ENCODE results near the gene KDSR. TPM values are rescaled to one million over a fixed set of nuclear protein-coding genes. Genes with fewer than 3 reads are reported as not detected.

Gene KDSR
- total RNA-seq, 4 donors from 2014 or later = 11.2 to 18.6 (median 14.4) TPM

DNA sequence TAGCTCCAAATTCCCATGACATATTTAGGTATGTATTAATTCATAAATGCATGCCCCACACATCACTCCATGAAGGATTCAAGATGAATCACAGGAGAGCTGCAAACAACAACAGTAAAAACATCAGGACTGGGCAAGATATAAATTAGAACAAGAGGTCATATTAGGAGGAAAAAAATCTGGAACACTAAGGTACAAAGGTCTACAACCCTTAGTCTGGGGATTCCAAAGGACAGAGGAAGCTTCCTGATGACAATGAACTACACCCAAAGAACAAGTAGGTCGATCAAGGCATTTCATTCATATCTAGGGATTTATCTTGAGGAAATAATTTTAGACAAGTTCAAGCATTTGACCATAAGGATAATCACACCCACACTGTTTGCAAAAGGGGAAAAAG, 40.7 kb upstream of the KDSR start:
- no peak for TF ChIP-seq POLR2A (IDR thresholded peaks at IDR 0.05)
- TF ChIP-seq, protein P1, sequence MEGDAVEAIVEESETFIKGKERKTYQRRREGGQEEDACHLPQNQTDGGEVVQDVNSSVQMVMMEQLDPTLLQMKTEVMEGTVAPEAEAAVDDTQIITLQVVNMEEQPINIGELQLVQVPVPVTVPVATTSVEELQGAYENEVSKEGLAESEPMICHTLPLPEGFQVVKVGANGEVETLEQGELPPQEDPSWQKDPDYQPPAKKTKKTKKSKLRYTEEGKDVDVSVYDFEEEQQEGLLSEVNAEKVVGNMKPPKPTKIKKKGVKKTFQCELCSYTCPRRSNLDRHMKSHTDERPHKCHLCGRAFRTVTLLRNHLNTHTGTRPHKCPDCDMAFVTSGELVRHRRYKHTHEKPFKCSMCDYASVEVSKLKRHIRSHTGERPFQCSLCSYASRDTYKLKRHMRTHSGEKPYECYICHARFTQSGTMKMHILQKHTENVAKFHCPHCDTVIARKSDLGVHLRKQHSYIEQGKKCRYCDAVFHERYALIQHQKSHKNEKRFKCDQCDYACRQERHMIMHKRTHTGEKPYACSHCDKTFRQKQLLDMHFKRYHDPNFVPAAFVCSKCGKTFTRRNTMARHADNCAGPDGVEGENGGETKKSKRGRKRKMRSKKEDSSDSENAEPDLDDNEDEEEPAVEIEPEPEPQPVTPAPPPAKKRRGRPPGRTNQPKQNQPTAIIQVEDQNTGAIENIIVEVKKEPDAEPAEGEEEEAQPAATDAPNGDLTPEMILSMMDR (IDR thresholded peaks at IDR 0.05 in 4 of 5, conservative IDR thresholded peaks at IDR 0.05 in 1 of 5) = no peak

DNA sequence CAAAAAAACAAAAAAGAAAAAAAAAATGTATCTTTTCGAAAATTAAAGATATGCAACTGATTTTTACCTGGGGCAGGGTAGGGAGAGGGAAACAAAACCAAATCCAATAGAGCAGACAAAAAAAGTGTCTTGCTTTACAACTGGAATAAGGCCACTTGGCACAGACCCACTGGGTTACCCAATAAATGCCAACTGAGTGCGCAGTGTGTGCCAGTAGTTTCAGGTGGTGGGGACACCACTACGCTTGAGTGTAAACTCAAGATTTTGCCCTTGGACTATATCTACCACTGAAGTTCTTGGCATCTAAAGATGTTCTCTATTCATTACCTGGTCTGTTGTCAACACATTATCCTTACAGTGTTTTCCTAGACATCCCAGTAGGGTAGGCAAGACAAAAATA, 39.0 kb upstream of the KDSR start:
- H3K9me3 ChIP-seq = no peaks in the 10 kb centered on the region
- intact Hi-C loops (cut with DNase I; ENCODE audit: low total_unique reads) (no loop called here), in situ Hi-C loops (cut with MboI; ENCODE audit: low sequenced_read_pairs in 4 of 4) (no loop called here)
- ATAC-seq = peak; percentile 50 to 61
- H3K36me3 ChIP-seq = peaks cover 0 to 73% of the 10 kb centered on the region in 2 donors
- H3K4me3 ChIP-seq = no peak overlapping the region
- peak in 1 of 2 donors; percentile 50 for DNase-seq
- no peaks in the 10 kb centered on the region for H3K27me3 ChIP-seq
- H3K27ac ChIP-seq = peak overlapping the region in 1 of 4 donors; percentile 27
- H3K4me1 ChIP-seq = peaks cover 3 to 11% of the 10 kb centered on the region in 2 donors
- TF ChIP-seq, protein P1 (IDR thresholded peaks at IDR 0.05 in 4 of 5, conservative IDR thresholded peaks at IDR 0.05 in 1 of 5) = no peak
- no peak for TF ChIP-seq POLR2A (IDR thresholded peaks at IDR 0.05)

More for the DNA sequence above, 40.7 kb upstream of the KDSR start:
- Histone ChIP-seq H3K36me3 (peaks cover 0 to 67% of the 10 kb centered on the region in 2 donors), H3K9me3 (no peaks in the 10 kb centered on the region), H3K4me3 (no peak overlapping the region), H3K4me1 (peaks cover 3 to 7% of the 10 kb centered on the region in 2 donors), H3K27me3 (no peaks in the 10 kb centered on the region), H3K27ac (no peak overlapping the region)
- intact Hi-C loops (cut with DNase I; ENCODE audit: low total_unique reads) (no loop called here), in situ Hi-C loops (cut with MboI; ENCODE audit: low sequenced_read_pairs in 4 of 4) (no loop called here)
- ATAC-seq = no peak
- DNase-seq = no peak

DNA sequence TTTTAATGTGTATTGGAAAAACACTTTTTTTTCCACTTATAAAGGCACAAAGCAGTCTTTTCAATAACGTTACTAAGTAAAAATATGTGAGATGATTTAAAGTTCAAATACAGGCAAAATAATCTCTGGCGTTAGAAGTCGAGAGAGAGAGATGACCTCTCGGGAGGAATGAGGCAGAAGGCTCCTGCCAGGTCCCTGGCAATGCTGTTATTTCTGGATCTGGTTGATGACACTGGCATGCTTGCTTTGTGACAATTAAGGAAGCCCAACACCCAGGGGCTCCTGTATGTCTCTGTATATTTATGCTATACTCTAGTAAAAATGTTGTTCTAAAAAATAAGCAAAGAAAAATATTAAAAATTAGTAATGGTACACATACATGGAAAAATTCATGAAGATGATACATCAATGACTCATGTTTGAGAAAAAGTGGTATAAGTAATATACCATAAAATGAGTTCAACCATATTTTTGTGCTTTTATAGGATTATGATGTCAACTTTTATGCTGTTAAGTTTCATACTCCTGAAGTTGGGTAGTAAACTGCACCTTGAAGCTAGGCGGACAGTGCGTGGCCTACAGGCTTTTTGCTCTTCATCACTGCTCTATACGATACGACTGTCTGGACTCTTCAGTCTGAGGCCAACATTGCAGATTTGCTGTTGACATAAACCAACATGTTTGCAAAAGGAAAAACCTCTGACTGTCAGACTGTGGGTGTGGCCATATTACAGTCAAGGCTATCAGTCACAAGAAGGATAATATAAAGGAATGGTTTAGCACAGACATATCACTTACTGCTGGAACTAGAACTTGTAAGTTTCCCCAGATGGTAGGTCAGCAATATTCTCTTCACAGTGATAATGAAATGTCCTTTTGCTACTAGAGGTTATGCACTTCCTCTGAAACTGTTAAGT, 35.5 kb upstream of the KDSR start:
- H3K27ac ChIP-seq = no peak overlapping the region
- H3K9me3 ChIP-seq = no peaks in the 10 kb centered on the region
- no peak overlapping the region for H3K4me3 ChIP-seq
- H3K27me3 ChIP-seq = no peaks in the 10 kb centered on the region
- H3K36me3 ChIP-seq = peaks cover 0 to 73% of the 10 kb centered on the region in 2 donors
- intact Hi-C loops (cut with DNase I; ENCODE audit: low total_unique reads) = no loop called here
- in situ Hi-C loops (cut with MboI; ENCODE audit: low sequenced_read_pairs in 4 of 4) = no loop called here
- ATAC-seq (no peak), DNase-seq (no peak)
- TF ChIP-seq POLR2A (IDR thresholded peaks at IDR 0.05) = no peak
- TF ChIP-seq, protein P1 (IDR thresholded peaks at IDR 0.05 in 4 of 5, conservative IDR thresholded peaks at IDR 0.05 in 1 of 5) = no peak
- peaks cover 3 to 11% of the 10 kb centered on the region in 2 donors for H3K4me1 ChIP-seq

DNA sequence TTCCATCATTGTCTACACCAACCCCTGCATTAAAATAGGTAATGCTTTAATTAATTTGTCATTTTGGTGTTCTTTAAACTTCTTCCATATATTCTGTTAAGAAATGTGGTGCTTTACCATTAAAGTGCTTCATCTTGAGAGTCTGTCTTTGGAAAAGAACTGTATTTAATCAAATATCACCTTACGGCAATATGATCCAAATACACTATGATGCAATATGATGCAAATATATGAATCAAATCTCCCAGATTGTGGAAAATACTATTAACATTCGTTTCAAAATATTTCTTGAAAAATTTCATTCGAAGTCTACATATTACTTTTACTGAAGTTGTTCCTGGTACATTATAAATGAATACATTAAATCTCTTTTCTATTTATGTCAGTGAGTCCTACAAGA, 32.3 kb upstream of the KDSR start:
- Histone ChIP-seq H3K4me3 (no peak overlapping the region), H3K36me3 (peaks cover 0 to 96% of the 10 kb centered on the region in 2 donors), H3K27ac (no peak overlapping the region), H3K9me3 (no peaks in the 10 kb centered on the region), H3K27me3 (no peaks in the 10 kb centered on the region), H3K4me1 (peaks cover 0 to 4% of the 10 kb centered on the region in 2 donors)
- in situ Hi-C loops (cut with MboI; ENCODE audit: low sequenced_read_pairs in 4 of 4) (no loop called here), intact Hi-C loops (cut with DNase I; ENCODE audit: low total_unique reads) (no loop called here)
- no peak for DNase-seq
- TF ChIP-seq POLR2A (IDR thresholded peaks at IDR 0.05) = no peak
- TF ChIP-seq, protein P1 (IDR thresholded peaks at IDR 0.05 in 4 of 5, conservative IDR thresholded peaks at IDR 0.05 in 1 of 5) = no peak
- ATAC-seq = no peak

Data from gastrocnemius medialis (tissue), 4 donors.